GM18868 (cell line): ENCODE results near the gene PIK3R1.
A peak's percentile ranks its signal among the peaks of the same experiment; 100 is the strongest.
"Not testable (repeated sequence)": the region's sequence is repeated elsewhere in the genome, so short reads cannot be mapped to it uniquely, and the experiment has no call there.

ENCODE experiments used
- ATAC-seq: cut with Tn5 transposase; IDR thresholded peaks from one replicate; pipeline ENCODE4 v1.9.1; 2021; ENCODE audit warnings: mild to moderate bottlenecking, moderate library complexity; ENCODE audit not compliant: unreplicated experiment

The PIK3R1 gene

DNA sequence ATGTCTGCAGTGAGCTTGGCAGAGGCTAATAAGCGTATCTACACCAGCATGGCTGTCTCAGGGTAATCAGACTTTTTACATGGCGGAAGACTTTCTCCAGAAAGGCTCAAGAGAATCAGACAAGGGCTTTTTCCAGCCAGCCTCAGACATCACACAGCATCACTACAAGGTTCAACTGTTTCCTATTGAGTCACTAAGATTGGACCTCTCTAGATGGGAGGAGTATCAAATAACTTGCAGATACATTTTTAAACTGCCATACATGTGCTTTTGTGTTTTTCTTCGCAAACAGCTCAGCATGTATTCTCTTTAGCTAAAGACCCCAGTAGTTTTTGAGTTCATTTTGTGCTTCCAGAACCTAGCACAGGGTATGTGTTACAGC lies 22.9 kb upstream of the PIK3R1 start:
- ATAC-seq: no peak

DNA sequence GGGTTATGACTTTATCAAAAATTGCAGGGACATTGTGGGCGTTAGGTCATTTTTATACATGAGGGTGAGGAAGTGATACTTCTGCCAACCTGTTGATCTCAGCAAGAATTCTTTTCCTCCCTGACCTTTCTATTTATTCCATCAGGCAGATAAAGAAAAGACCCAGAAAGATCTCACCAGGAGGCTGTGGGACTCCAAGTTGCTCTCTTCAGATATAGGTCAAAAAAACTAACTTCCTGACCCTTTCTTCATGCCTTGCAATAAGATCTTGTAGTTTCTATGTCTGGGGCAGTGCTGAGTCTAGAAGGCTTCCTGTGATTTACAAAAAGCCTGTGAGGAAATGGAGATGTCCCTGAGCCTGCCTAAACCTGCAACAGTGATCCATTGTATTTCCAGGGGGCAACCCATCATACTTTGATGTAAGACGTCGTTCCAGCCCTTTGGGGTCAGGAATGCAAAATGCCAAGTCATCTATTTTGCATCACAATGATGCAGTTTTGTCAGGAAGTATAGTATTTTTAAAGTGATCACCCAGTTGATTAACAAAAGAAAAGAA lies 22.0 kb upstream of the PIK3R1 start:
- ATAC-seq: no peak

DNA sequence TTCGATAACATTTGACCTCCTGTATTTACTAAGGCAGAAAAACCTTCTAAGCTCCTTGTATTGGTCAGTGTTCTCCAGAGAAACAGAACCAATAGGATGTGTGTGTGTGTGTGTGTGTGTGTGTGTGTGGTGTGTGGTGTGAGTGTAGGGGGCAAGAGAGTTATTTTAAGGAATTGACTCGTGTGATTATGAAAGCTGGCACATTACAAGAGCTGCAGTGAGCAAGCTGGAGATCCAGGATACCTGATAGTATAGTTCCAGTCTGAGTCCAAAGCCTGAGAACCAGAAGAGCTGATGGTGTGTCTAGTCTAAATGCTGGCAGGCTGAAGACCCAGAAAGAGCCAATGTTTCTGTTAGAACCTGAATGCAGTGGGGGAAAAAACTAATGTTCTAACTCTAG lies 21.2 kb upstream of the PIK3R1 start:
- no peak for ATAC-seq

DNA sequence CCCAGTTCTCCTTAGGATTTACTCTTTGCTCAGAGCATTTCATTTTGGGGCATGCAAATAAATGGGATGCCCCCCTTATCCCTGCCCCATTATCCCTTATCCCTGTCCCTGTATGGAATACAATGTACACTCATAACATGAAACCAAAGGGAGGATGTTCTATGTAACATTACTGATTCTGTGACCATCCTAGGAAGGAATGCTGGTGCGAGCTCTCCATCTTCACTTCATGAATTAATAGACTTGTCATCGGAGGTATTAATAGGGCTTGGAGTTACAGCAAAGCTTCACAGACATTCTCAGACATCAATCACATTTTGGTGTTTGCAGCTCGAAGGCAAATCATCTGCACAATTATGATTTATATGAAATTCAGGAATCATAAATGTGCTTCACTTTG lies 20.4 kb upstream of the PIK3R1 start:
- no peak for ATAC-seq

DNA sequence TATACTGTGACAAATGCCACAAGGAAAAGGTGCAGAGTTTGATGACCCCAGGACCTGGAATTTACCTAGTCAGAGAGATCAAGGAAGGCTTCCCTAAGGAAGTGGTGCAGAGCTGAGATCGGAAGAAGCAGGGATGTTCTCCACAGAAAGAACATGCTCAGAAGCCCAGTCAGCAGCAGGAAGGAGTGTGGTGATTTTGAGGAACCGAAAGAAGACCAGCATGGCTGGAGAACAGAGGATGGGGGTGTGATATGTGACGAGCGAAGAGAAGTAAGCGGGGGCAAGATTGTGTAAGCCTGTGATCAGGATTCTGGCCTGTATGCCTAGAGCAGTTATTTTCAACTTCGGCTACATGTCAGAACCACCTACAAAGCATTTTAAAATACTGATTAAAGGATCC lies 18.7 kb upstream of the PIK3R1 start:
- peak; percentile 98 for ATAC-seq

DNA sequence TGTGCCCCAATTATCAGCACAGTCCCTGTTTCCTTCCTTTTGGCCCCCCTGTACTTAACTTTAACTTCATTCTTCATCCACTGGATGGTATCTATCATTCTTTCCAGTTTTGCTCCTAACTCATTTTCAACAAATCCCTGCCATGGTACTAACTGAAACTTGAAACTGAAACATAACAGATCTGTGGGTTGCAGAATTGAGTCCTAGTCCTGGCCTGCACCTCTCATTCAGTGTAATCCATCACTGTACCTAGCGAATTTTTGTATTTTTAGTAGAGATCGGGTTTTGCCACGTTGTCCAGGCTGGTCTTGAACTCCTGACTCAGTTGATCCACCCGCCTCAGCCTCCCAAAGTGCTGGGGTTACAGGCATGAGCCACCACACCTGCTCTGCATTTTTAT lies 15.3 kb upstream of the PIK3R1 start:
- ATAC-seq: no peak

DNA sequence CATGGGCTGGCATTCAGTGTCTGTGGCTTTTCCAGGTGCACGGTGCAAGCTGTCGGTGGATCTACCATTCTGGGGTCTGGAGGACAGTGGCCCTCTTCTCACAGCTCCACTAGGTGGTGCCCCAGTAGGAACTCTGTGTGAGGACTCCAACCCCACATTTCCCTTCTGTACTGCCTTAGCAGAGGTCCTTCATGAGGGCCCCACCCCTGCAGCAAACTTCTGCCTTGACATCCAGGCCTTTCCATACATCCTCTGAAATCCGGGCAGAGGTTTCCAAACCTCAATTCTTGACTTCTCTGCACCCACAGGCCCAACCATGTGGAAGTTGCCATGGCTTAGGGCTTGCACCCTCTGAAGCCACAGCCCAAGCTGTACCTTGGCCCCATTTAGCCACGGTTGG lies 4.9 kb upstream of the PIK3R1 start:
- ATAC-seq: not testable (repeated sequence)

DNA sequence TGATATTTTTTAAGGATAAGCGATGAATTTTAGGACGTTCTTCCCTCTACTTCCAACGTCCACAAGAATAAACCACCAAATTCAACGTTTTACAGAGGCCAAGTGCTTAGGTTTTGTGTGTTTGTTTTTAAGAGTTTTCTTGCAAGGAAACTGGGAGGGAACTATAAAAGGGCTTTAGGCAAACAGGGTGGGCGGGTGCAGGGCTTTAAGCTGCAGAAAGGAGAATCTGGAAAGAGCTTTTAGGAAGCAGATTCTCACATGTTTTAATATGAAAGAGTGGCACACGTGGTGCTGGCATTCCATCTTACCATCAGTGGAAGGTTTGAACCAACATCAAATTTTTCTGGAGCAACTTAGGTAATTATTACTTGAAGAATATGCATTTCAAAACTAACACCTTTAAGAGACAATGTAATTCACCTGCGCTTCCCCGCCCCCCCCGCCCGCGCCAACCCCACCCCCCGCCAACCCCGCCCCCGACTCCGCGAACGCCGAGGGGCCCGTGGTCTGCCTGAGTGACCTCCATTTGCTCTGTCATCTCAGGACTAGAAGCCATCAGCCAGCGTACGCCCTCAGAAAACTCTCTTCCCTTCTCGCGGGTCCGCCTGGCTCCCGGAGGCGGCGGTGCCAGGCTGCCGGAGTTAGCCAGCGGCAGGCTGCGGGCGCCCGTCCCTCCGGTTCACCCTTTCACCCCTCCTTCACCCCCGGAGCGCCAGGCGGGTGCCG lies 911 bp upstream of the PIK3R1 start:
- no peak for ATAC-seq

DNA sequence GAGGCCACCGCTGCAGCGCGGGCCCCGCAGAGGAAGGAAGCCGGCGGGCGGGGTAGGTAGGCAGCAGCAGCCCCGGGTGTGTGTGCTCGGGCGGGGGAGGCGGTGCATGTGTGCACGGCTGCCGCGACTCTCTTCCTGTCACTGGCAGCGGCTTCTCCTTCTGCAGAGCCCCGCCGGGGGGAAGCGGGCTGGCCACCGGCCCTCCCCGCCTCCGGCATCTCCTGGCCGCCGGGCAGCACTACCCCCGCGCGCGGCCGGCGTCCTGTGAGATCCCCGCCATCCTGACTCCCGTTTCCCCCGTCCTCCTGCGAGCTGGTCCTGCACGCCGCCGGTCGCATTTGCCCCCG lies 315 bp downstream of the PIK3R1 start:
- ATAC-seq: peak; percentile 45

DNA sequence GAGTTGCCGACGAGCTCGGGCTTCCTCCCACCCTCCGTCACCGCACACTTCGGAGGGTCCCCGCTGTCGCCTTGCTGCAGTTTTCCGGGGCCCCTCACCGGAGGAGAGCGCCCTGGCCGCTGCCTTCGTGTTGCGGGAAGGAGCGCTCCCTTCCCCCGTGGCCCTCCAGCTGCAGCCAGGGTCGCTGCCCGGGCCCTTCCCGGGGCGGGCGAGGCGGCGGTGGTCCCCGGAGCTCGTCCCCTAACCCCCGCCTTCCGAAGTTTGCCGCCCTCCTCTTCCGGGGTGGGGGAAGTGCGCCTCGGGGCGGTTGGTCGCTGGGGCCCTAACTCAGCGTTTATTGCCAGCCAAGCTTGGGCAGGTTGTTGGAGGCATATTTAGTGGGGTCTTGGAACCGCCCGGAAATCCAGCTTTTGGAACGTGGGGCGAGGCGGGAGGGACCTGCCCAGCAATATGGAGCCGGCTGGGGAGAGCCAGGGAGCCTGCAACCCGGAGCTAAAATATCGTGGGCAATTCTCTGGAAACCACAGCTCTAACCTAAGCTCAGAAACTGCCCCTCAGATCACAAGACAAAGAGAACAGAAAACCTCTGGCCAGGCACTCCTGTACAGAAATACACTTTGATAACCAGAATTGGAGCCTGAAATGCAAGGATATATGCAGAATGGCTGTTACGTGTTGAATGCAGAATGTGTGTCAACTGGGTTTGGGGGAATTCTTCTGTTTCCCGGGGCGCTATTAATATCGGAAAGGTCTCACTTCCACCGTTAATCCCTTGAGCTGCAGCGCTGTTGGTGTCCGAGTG lies 890 bp downstream of the PIK3R1 start:
- ATAC-seq: peak; percentile 27

DNA sequence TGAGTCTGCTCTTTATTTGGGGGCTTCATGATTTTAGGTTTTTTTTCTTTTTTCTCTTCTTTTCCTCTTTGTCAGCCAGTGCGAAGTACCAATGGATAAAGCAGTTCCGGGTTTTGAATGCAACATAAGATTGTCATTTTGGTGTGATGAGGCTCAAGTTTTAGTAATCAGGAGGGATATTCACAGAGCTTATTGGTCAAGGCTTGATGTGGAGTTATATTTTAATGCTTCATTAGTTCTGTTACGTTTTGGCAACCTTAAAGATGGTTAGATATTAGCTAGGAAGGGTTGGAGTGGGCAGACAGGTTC lies 1.4 kb downstream of the PIK3R1 start:
- no peak for ATAC-seq

DNA sequence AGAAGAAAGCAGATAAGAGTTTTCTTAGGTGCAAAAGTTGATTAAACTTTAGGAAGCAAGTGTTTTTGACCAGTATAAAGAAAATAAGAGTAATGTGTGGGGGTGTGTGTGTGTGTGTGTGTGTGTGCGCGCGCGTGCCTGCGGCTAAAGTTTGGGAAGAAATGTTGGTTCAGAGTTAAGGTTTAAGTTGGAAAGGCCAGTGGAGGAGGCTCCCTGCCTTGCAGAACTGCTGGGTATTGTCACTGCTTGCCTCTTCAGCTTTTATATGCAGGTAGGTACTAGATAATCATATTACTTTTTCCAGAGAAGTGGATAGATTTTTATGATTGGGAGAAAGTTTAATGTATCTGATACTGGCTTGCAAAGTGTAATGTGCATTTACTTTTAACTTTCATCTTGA lies 2.0 kb downstream of the PIK3R1 start:
- no peak for ATAC-seq

DNA sequence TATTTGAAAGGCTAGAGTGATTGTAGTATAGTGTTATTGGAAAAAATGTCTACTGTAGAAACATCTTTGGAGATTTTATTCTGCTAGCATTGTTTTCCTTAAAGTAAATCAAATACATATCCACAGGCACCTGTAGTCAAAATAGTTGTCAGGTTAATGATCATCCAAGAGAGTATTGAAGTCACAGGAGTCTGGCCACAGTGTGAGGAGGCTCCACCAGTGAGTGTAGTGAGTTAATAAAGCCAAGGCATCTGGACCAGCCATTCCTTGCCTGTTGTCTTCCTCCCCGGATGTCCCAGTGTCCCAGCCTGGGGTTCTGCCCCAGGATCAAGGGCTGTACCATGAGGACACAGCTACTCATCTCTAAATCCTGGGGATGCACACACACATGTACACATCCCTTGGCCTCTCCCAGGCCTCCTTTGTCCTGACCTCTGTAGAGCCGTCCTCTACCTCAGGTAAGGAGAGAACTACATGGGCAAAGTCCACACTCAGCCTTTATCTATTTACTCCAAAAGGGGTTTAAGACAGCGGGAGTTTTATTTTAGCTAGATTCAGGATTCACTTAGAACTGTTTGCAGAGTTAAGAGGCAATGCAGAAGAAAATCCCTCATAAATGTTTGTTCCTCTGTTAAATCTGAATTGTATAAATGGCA lies 3.7 kb downstream of the PIK3R1 start:
- no peak for ATAC-seq

DNA sequence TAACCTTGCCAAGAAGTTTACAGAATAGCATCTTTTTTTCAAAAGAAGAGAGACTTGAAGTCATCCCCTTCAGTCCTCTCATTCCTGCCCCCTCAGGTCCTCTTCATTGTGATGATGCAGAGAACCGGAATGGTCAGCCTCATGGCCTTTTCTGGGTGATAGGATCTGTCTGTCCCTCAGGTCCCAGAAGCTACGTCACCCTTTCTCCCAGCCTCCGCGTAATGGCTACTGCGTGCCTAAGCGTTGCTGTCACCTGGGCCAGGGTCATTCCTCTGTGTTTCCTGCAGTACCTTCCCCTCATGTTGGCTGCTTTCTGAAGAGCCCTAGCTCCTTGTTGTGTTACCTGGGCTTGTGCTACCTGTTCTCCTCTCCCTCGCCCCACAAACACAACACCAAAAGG lies 4.7 kb downstream of the PIK3R1 start:
- no peak for ATAC-seq

DNA sequence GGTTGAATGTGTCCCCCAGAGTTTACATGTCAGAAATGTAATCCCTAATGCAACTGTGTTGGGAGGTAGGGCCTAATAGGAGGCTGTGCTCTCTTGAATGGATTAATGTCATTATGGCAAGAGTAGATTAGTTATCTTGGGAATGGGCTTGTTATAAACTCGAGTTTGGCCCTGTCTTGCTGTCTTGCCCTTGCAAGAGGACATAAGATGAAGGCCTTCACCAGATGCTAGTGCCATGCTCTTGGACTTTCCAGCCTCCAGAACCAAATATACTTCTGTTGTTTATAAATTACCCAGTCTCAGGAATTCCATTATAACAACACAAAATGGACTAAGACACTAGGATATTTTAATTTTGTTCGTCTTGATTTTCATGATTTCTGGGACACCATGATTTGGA lies 5.4 kb downstream of the PIK3R1 start:
- ATAC-seq: no peak

DNA sequence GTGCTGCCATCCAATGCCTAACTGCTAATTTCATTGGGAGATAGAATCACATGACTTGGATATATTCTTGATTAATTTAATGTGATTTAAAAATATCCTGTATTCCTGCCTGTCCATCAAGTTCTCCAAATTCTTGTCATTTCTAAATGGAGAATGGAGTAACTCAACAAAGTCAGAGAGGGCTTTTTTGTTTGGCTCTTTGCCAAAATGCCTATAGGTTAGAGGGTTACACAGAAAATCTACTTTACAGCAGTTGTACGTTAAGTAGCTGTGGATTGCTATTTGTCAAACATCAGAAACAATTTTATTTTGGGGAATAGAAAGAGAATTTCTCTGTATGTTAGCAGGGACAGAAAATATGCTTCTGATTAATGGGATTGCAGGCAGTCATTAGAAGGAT lies 5.9 kb downstream of the PIK3R1 start:
- ATAC-seq: no peak

DNA sequence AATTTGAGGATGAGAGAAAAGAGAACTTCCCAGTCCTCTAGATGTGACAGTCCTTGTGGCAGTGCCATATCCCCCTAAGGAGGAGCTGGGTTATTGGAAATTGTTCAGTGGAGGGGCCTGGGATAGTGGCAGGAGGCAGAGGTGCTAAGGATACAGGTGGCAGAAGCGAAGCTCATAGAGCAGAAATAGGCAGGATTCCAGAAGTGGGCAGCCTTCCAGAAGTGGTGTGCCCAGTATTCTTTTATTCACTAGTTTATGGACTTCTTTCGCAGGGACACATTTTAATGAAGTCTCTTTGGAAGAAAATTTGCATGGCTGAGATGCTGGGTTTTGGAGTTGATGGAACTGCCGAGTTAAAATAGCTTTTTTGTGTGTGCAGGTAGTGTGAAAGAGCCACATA lies 6.8 kb downstream of the PIK3R1 start:
- ATAC-seq: no peak

DNA sequence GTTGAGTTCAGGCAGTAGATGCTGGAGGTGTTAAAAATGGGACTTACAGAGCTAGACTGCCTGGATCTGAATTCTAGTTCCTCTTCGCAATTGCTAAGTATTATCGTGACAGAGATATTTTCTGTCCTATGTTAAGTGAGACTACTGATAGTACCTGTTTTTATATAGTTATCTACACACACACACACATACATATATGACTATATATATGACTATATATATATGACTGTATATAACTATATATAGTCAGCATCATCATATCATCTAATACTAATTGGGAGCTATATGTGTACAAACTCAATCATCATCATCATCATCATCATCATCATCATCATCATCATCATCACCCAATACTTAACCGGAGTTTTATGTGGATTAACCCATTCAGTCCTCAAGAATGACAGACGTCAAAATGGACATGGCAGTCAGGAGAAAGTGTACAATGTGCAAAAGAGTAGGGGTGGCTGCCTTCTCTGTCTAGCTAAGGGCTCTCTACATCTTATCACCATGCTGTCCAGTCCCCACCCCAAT lies 7.3 kb downstream of the PIK3R1 start:
- no peak for ATAC-seq

DNA sequence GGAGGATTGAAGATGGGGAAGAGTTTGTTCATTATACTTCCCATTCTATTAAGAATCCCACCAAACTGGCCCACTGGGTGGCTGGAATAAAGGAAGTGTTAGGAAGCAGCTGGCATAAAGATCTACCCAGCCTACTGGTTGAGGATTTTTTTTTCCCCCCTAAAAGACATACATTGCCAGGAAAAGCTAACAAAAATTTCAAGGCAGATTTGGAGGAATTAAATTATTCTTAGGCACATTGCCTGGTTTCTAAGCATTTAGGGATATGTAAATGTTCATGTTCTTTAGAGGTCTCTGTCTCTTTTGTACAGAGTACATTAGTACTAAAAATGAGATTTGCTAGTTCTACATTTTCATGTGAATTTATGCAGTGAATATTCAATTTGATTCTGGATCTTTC lies 8.3 kb downstream of the PIK3R1 start:
- no peak for ATAC-seq

DNA sequence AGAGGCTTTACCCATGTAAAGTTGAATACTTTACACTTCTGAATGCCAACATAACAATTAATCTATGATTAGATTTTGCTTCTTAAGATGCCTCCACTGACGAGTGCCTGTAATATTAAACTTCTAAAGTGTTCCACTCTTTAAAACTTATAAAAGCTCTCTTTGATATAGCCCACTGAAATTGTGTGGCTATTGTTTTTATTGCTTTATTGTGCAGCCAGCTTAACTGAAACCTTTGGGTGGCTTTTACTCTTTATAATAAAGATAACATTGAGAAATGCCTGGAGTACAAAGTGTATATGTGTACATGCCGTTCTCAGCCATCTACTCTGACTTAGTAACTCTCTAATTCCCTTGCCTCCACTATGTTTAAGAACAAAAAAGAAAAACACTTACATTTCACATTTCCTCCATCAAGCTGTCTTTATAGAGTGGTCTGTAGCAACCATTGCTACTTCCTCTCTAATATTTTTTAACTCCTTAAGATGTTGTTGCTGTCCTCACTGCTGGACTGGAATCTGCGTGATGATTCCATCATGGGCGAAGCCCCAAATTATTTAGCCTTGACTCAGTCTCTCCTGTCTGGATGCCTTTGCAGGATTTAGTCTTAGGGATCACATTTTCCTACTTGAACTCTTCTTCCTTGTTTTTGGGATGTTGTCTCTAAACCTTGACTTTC lies 9.1 kb downstream of the PIK3R1 start:
- ATAC-seq: no peak

DNA sequence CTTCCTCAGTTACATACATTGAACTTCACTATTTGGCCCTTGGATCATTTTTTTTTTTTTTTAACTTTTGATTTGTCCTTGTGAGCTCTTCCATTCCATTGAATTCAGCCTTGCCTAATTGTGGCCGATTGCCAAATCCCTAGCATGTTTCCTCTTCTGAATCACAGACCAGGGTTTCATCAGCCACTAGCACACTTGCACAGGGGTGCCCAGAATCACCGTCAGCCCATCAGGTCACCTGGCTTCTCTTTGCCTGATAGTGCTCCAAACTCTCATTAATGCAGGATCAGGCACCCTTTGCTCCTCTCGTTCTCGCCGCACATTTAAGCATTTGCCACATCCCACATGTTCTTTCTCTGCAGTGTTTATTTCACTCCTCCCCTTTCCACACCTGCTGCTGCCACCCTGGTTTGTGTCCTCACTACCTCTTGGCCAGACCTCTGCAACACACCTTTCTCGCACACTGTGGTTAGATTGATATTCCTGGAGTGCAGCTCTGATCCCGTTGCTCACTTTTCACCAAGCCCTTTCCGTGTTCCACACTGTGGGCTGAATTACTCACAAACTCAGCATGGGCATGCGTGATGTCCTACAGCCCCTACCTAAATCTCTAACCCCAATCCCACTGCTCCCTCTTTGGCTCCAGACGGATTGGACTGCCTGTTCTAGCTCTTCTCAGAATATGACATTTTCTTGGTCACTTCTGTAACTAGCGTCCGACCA lies 9.8 kb downstream of the PIK3R1 start:
- no peak for ATAC-seq
